Measurements from ENCODE around the gene SLC46A2.

The SLC46A2 gene

GRCh38 chr9:112890106-112891081 lies at the start of gene SLC46A2:
Gene SLC46A2 (minus strand): TSS chr9:112890876. CDS start chr9:112890681, 195 bp downstream.
- DNase-seq (ENCODE audit: extremely low read depth in 1 of 2, low read depth in 1 of 2) = no peak

GRCh38 chr9:112939418-112939817 lies 48.7 kb upstream of the SLC46A2 start:
- no peak for DNase-seq (ENCODE audit: extremely low read depth in 1 of 2, low read depth in 1 of 2)

- DNase-seq (ENCODE audit: extremely low read depth in 1 of 2, low read depth in 1 of 2) = no peak
These were observed 43.0 kb upstream of the SLC46A2 start for GRCh38 chr9:112933696-112934095.

GRCh38 chr9:112925058-112925641 lies 34.5 kb upstream of the SLC46A2 start:
- DNase-seq (ENCODE audit: extremely low read depth in 1 of 2, low read depth in 1 of 2) = no peak

- DNase-seq (ENCODE audit: extremely low read depth in 1 of 2, low read depth in 1 of 2) = no peak
These were observed 30.9 kb upstream of the SLC46A2 start for GRCh38 chr9:112921549-112921948.

GRCh38 chr9:112917987-112918362 lies 27.3 kb upstream of the SLC46A2 start:
- DNase-seq (ENCODE audit: extremely low read depth in 1 of 2, low read depth in 1 of 2) = no peak

- DNase-seq (ENCODE audit: extremely low read depth in 1 of 2, low read depth in 1 of 2) = no peak
These were observed 26.6 kb upstream of the SLC46A2 start for GRCh38 chr9:112917047-112917986.

GRCh38 chr9:112914524-112914923 lies 23.8 kb upstream of the SLC46A2 start:
- DNase-seq (ENCODE audit: extremely low read depth in 1 of 2, low read depth in 1 of 2) = no peak

- no peak for DNase-seq (ENCODE audit: extremely low read depth in 1 of 2, low read depth in 1 of 2)
These were observed 22.6 kb upstream of the SLC46A2 start for GRCh38 chr9:112913326-112913725.

- DNase-seq (ENCODE audit: extremely low read depth in 1 of 2, low read depth in 1 of 2) = no peak
These were observed 22.0 kb upstream of the SLC46A2 start for GRCh38 chr9:112912636-112913035.

- no peak for DNase-seq (ENCODE audit: extremely low read depth in 1 of 2, low read depth in 1 of 2)
These were observed 21.1 kb upstream of the SLC46A2 start for GRCh38 chr9:112911736-112912135.

GRCh38 chr9:112905084-112905483 lies 14.4 kb upstream of the SLC46A2 start:
- no peak for DNase-seq (ENCODE audit: extremely low read depth in 1 of 2, low read depth in 1 of 2)

- no peak for DNase-seq (ENCODE audit: extremely low read depth in 1 of 2, low read depth in 1 of 2)
These were observed 10.2 kb upstream of the SLC46A2 start for GRCh38 chr9:112900901-112901300.

GRCh38 chr9:112900488-112900887 lies 9.8 kb upstream of the SLC46A2 start:
- DNase-seq (ENCODE audit: extremely low read depth in 1 of 2, low read depth in 1 of 2) = no peak

- DNase-seq (ENCODE audit: extremely low read depth in 1 of 2, low read depth in 1 of 2) = no peak
These were observed 8.2 kb upstream of the SLC46A2 start for GRCh38 chr9:112898872-112899311.

GRCh38 chr9:112896131-112896530 lies 5.5 kb upstream of the SLC46A2 start:
- no peak for DNase-seq (ENCODE audit: extremely low read depth in 1 of 2, low read depth in 1 of 2)

GRCh38 chr9:112894699-112895098 lies 4.0 kb upstream of the SLC46A2 start:
- DNase-seq (ENCODE audit: extremely low read depth in 1 of 2, low read depth in 1 of 2) = no peak

GRCh38 chr9:112894041-112894440 lies 3.4 kb upstream of the SLC46A2 start:
- DNase-seq (ENCODE audit: extremely low read depth in 1 of 2, low read depth in 1 of 2) = no peak

- no peak for DNase-seq (ENCODE audit: extremely low read depth in 1 of 2, low read depth in 1 of 2)
These were observed 2.3 kb upstream of the SLC46A2 start for GRCh38 chr9:112892981-112893380.

GRCh38 chr9:112891521-112891920 lies 845 bp upstream of the SLC46A2 start:
- no peak for DNase-seq (ENCODE audit: extremely low read depth in 1 of 2, low read depth in 1 of 2)

GRCh38 chr9:112887381-112887780 lies 3.3 kb downstream of the SLC46A2 start:
- no peak for DNase-seq (ENCODE audit: extremely low read depth in 1 of 2, low read depth in 1 of 2)
